ENCODE data around the gene FBXW7.

Gene FBXW7

GRCh38 chr4:152278505-152279233, 257.2 kb downstream of the FBXW7 start:
- in situ Hi-C loops (cut with HindIII; ENCODE audit: low sequenced_read_pairs): no loop called here
- no peak for DNase-seq (ENCODE audit: low read depth)
- no peak for TF ChIP-seq CTCF (IDR thresholded peaks at IDR 0.05; ENCODE audit: low read depth, low read length, missing control alignments)
- H3K4me3 ChIP-seq (ENCODE audit: low read depth, low read length): no peak overlapping the region

GRCh38 chr4:152278172-152278504, 257.8 kb downstream of the FBXW7 start:
- TF ChIP-seq CTCF (IDR thresholded peaks at IDR 0.05; ENCODE audit: low read depth, low read length, missing control alignments): no peak
- no peak overlapping the region for H3K4me3 ChIP-seq (ENCODE audit: low read depth, low read length)
- in situ Hi-C loops (cut with HindIII; ENCODE audit: low sequenced_read_pairs): no loop called here
- DNase-seq (ENCODE audit: low read depth): no peak

- no peak for TF ChIP-seq CTCF (IDR thresholded peaks at IDR 0.05; ENCODE audit: low read depth, low read length, missing control alignments)
- no peak for DNase-seq (ENCODE audit: low read depth)
- H3K4me3 ChIP-seq (ENCODE audit: low read depth, low read length): no peak overlapping the region
- in situ Hi-C loops (cut with HindIII; ENCODE audit: low sequenced_read_pairs): no loop called here
Observed at GRCh38 chr4:152277333-152277732, 258.6 kb downstream of the FBXW7 start.

GRCh38 chr4:152273343-152273742, 262.5 kb downstream of the FBXW7 start:
- no peak for DNase-seq (ENCODE audit: low read depth)
- TF ChIP-seq CTCF (IDR thresholded peaks at IDR 0.05; ENCODE audit: low read depth, low read length, missing control alignments): no peak
- in situ Hi-C loops (cut with HindIII; ENCODE audit: low sequenced_read_pairs): no loop called here
- H3K4me3 ChIP-seq (ENCODE audit: low read depth, low read length): no peak overlapping the region

All from astrocyte of the cerebellum (primary cell).